HG02884 (cell line): Measurements from ENCODE around the gene CNTNAP5.
"Not testable (repeated sequence)": the region's sequence is repeated elsewhere in the genome, so short reads cannot be mapped to it uniquely, and the experiment has no call there.

Source experiments
- ATAC-seq: cut with Tn5 transposase; IDR thresholded peaks from one replicate; pipeline ENCODE4 v1.9.1; 2021; ENCODE audit warnings: mild to moderate bottlenecking, moderate library complexity; ENCODE audit not compliant: unreplicated experiment

The CNTNAP5 gene

GRCh38 chr2:124317628-124318027 is 292.5 kb downstream of the CNTNAP5 start:
- ATAC-seq = no peak

GRCh38 chr2:124318913-124319312 is 293.8 kb downstream of the CNTNAP5 start:
- no peak for ATAC-seq

GRCh38 chr2:124319577-124319976 is 294.5 kb downstream of the CNTNAP5 start:
- no peak for ATAC-seq

GRCh38 chr2:124320051-124320688 is 295.1 kb downstream of the CNTNAP5 start:
- no peak for ATAC-seq

GRCh38 chr2:124323321-124323720 is 298.2 kb downstream of the CNTNAP5 start:
- no peak for ATAC-seq

GRCh38 chr2:124325667-124326440 is 300.8 kb downstream of the CNTNAP5 start:
- ATAC-seq = no peak

- ATAC-seq = no peak
Observed at GRCh38 chr2:124327303-124327702, 302.2 kb downstream of the CNTNAP5 start.

- no peak for ATAC-seq
Observed at GRCh38 chr2:124328397-124328796, 303.3 kb downstream of the CNTNAP5 start.

GRCh38 chr2:124333784-124334183 is 308.7 kb downstream of the CNTNAP5 start:
- no peak for ATAC-seq

GRCh38 chr2:124335058-124335457 is 310.0 kb downstream of the CNTNAP5 start:
- no peak for ATAC-seq

- no peak for ATAC-seq
Observed at GRCh38 chr2:124339709-124340108, 314.6 kb downstream of the CNTNAP5 start.

GRCh38 chr2:124343827-124344498 is 318.9 kb downstream of the CNTNAP5 start:
- ATAC-seq = no peak

- ATAC-seq = no peak
Observed at GRCh38 chr2:124347209-124347608, 322.1 kb downstream of the CNTNAP5 start.

- no peak for ATAC-seq
Observed at GRCh38 chr2:124353656-124354055, 328.6 kb downstream of the CNTNAP5 start.

GRCh38 chr2:124354466-124354865 is 329.4 kb downstream of the CNTNAP5 start:
- no peak for ATAC-seq

GRCh38 chr2:124361966-124362365 is 336.9 kb downstream of the CNTNAP5 start:
- not testable (repeated sequence) for ATAC-seq

GRCh38 chr2:124369181-124369580 is 344.1 kb downstream of the CNTNAP5 start:
- no peak for ATAC-seq

GRCh38 chr2:124380221-124380749 is 355.2 kb downstream of the CNTNAP5 start:
- no peak for ATAC-seq

- no peak for ATAC-seq
Observed at GRCh38 chr2:124382067-124382618, 357.1 kb downstream of the CNTNAP5 start.

GRCh38 chr2:124395961-124396360 is 370.9 kb downstream of the CNTNAP5 start:
- no peak for ATAC-seq

- ATAC-seq = no peak
Observed at GRCh38 chr2:124402274-124402673, 377.2 kb downstream of the CNTNAP5 start.
